GM18519 (cell line): Measurements from ENCODE around the gene PLA2G2E.
"Not testable (repeated sequence)": the region's sequence is repeated elsewhere in the genome, so short reads cannot be mapped to it uniquely, and the experiment has no call there.

ENCODE experiments used
- ATAC-seq: cut with Tn5 transposase; IDR thresholded peaks from one replicate; pipeline ENCODE4 v1.9.1; 2021; ENCODE audit warnings: mild to moderate bottlenecking, moderate library complexity; ENCODE audit not compliant: unreplicated experiment, low FRiP score

Gene PLA2G2E

DNA sequence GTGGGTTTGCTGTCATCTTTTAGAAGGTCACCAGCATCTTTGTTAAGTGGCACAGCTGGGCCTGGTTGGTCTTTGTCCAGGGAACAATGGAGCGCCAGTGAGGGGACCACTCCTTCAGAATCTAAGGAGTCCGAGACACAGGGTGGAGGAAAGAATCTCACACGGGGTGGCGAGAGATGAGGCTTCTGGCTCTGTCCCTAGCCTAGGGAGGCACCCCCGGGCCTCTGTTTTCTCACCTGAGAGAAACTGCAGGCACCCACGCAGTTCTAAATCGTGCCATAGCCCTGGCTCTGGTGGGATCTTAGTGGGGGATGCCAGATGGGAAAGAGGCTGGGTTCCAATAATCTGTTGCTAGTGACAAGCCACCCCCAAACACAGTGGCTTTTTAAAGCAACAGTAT is 10.9 kb upstream of the PLA2G2E start:
- ATAC-seq, result no peak

DNA sequence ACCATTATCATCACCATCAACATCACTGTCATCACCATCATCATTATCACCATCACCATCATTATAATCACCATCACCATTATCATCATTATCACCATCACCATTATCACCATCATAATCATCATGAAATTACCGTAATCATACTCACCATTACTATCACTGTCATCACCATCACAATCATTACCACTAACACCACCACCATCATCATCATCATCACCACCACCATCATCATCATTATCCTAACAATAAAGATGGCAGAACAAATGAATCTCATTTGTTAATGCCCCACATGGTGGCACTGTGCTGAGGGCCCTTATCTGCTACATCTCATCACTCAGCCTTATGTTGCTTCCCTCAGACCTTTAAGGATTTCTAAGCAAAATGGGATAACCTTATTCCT is 9.4 kb upstream of the PLA2G2E start:
- no peak for ATAC-seq

DNA sequence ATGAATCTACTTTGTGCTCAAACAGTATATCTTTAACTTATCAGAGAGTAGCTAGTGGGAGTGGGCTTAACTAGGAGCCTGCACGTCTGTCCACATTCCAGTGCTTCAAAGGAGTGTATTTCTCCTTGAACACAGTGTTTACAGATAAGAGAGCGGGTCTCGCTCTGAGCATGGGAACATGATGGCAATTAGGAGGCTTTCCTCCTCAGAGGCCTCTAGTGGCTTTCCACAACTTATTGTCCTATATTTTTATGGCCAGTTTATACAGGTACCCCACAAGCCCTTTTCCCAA is 3.7 kb upstream of the PLA2G2E start:
- ATAC-seq, result not testable (repeated sequence)

DNA sequence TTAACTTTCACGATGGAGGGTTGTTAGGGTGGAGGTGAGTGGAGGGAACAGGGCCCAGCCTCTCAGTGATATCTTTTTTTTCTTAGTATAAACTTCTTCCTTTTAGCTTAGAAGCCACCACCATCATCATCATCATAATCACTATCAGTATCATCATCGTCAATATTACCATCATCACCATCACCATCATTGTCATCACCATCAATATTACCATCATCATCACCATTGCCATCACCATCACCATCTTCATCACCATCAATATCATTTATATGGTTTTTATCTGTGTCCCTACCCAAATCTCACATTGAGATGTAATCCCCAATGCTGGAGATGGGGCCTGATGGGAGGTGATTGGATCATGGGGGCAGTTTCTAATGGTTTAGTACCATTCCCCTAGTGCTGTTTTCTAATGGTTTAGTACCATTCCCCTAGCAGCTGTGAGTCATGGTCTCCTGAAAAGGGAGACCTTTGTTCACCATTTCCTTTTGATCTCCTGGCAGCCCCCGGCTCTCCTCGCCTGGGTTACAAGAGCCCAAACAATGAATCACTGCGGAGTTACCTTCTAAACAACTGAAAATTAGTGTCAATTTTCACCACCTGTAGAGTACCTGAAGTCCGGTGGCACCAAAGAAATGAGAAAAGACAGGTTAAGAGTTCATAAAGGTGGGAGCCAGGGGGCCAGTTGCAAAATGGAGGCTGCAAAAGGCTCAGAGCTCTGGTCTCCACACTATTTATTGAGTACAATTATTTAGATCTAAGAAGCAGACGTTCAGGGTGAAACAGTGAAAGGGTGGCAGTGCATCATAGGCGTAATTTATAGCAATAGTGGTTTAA is 3.1 kb upstream of the PLA2G2E start:
- ATAC-seq, result no peak

DNA sequence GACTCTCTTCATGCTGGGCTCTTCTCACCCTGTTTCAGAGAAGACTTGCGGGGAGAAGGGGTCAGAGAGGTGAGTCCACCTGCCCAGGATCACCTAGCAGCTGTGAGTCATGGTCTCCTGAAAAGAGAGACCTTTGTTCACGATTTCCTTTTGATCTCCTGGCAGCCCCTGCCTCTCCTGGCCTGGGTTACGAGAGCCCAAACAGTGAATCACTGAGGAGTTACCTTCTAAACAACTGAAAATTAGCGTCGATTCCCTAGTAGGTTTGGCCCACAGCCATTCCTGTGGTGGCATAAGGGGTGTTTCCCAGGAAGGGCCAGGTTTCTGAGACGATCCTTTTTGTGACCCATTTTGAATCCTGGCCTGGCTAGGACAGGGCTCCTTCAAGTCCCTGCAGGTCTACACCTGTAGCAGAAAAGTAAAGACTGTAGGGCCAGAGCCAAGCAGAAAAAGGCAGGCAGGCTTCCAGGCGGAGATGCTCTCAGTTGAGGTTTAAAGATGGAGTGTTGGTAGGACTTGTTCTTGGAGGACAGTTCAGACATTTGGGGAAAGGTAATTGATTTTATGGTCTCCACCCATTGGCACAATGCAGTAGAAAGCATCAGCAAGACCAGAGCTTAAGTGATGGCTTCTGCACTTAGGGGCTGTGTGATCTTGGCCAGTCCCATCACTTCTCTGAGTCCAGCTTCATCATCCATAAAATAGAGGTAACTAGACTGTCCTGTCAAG is 2.1 kb upstream of the PLA2G2E start:
- ATAC-seq, result no peak

DNA sequence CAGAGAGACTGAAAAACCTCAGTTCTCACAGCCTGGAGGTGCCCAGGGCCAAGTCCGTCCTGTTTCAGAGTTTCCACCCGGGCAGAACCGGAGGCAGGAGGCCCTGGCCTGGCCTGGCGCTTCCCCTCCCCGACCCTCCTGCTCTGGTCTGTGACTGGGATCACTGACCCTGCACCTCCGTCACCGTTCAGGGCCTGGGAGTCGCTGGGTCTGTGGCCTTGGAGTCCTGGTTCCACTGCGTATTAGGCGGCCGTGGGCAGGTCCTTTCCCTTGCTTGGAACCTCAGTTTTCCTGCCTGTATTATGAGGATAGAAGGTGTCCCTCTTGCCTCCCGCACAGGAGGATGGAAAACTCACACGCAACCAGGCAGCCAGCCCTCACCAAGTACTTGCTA is 533 bp upstream of the PLA2G2E start:
- no peak for ATAC-seq

DNA sequence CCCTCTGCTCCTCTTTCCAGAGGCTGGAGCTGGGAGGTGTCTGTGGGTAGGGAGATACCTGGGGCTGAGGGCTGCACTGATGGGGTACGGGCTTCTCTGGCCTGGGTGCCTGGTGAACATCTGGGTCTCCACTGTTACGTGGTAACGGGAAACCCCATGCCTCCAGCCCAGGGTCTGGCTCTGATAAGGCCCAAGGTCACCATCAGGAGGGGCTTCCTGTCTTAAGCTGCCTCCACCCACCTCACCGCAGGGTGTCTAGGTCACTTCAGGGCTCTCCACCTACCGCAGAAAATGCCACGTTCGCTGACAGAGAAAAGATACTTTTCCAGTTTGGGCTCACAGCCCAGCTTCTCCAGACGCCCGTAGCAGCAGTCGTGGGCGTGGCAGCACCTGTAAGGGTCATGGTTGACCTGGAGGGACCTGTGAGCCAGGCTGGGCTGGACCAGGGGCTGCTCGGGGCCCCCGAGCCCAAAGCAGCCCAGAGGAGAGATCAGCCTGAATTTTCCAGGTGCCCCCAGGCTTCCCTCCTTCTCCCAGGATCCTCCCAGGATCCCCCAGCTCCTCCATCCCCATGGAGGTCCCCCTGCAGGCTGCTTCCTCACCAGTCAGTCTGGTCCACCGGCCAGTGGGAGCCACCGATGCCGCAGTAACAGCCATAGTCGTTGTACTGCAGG is 1.3 kb downstream of the PLA2G2E start:
- ATAC-seq, result no peak

DNA sequence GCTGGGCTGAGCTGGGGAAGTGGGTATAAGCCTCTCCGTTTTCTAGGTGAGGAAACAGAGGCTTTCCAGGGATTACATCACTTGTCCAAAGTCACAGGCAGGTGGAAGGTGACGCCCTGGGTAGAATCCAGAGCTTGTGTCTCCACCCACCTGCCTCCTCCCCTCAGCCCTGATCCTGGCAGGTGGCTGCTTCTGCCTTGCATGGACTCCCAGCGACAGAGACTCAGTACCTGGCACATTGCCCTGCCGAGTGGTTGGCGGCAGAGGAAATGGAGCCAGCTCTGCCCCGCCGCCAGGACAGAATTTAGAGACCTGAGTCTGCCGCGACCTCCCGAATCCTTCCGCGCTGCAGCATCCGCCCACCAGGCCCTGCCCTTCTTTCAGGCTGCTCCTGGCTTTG is 2.1 kb downstream of the PLA2G2E start:
- no peak for ATAC-seq

DNA sequence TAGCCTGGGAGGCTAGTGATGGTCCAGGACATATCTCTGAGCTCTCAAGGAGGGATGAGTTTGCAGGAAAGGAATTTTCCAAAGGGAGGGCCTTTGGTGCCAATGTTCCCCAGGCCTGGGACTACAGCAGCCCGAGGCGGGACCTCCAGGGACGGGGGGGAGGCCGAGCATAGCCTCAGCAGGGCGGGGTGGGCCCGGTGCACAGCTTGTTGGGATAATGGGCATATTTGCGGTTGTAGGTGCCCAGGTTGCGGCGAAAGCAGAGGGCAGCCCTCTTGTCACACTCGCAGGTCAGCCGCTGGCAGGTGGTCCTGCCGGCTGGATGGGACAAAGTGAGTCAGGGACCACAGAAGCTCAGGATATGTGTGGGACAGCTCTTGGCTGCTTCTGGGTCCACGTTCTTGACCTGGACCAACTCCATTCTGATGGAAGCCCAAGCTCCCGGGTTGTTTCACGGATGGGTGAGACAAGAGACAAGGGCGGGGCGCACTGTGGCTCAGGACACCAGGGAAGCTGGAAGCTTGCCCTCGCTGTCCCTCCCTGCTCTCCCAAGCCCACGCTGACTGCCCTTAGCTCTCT is 3.2 kb downstream of the PLA2G2E start:
- no peak for ATAC-seq

DNA sequence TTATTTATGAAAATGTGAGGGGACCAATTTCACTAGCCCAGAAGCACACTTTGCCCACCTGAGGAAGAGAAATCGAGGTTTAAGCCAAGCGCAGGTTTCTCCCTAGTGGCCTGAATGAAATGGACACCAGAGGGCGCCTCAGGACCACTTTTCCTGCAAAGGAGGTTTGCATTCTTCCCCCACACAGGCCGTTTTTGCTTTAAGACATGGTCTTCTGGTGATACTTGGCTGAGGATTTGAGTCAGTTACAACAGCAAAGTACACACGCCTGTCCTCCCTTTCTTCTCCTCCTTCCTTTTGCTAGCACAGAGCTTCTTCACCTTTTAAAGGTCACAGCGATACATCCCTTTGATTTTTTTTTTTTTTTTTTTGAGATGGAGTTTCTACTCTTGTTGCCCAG is 5.4 kb downstream of the PLA2G2E start:
- ATAC-seq, result no peak

DNA sequence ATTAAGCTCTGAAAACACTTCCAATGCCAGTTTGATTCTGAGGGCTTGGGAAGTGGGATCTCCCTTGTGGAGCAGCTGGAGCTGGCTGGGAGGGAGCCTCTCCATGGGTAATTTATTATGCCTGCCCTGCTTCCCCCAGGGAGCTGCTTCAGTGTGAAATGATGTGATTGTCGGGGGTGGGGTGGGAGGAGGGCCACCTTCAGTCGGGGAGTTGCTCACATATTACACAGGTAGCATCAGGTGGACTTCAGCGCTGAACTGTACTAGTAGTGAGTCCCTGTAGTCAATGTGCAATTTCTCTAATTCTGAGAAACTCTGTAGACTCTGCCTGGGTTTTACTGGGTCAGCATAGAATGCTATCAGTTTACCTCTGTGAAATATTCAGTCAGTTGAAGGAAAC is 12.8 kb downstream of the PLA2G2E start:
- ATAC-seq, result no peak

DNA sequence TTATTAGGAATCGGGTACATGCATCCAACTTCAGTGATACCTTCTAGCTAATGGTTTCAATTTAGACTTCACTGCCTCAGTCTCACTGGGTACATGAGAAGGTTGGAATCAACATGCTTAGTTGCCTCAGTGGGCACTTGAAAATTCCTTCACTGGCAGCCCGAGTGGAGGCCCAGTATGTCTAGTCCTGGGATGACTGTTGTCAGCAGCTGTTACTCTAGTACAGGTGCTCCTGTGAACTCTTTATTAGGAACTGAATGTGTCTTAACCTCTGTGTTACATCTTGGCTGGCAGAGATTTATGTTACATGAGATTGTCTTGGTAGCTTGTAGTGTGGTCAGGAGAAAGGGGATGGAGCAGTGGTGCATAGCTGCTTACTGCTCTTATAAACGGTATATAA is 13.4 kb downstream of the PLA2G2E start:
- no peak for ATAC-seq

DNA sequence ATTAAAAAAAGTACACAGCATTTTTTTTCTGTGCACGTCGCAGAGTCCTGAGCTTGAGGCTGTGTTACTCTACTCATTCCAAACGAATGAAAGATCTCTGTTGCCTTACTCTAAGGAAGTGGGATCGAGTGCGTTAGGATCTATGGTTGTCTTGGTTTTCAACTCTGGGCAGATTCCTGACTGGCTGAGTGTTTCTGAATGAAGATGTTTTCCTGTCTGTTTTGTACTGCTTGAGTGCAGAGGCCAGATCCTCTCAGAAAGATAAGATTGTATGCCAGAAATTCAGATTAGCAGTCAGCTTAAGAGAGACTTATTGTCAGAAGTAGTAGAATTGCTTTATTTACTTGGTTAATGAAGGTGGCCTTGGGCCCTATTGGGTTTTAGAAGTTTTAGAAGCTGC is 14.0 kb downstream of the PLA2G2E start:
- no peak for ATAC-seq

DNA sequence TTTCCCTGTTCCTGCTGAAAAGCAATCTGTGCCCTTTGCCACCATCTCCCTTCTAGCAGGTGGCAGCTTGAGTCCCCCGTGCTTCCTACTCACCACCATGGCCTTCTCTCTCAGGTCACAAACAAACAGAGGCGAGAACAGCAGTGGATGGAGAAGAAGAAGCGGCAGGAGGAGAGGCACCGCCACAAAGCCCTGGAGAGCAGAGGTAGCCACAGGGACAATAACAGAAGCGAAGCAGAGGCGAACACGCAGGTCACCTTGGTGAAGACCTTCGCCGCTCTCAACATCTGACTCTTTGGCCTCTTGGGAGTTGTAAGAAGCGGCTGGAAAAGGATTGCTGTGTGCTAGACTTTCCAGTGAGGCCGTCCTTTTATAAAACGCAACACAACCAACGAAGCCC is 16.0 kb downstream of the PLA2G2E start:
- no peak for ATAC-seq

DNA sequence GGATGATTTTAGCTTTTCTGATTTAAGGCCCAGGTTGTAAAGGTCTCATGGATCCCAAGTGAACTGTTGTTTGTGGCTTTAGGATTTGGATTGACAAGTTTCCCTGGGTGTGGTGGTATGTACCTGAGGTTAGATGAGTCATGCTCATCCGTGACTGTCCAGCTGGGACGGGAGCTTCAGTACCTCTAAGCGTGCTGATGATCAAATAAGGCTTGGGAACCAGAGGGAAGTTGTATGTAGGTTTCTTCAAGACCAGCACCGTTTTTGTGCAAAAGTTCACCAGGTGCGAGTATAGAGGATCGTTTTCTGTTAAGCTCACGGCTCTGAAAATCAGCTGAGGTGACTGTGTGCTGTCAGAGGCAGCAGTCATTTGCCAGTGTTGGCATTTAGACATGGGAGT is 19.8 kb downstream of the PLA2G2E start:
- ATAC-seq, result no peak

DNA sequence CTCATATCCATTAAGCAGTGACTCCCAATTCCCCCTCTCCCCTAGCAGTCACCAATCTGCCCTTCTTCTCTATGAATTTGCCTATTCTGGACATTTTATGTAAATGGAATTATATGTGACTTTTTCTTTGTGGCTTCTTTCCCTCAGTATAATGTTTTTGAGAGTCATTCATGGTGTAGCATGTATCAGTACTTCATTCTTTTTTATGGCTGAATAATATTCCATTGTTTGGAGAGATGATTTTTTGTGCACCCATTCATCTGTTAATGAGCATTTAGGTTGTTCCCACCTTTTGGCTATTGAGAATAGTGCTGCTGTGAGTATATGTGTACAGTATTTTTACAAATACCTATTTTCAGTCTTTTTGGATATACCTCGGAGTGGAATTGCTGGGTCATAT is 21.8 kb downstream of the PLA2G2E start:
- no peak for ATAC-seq

DNA sequence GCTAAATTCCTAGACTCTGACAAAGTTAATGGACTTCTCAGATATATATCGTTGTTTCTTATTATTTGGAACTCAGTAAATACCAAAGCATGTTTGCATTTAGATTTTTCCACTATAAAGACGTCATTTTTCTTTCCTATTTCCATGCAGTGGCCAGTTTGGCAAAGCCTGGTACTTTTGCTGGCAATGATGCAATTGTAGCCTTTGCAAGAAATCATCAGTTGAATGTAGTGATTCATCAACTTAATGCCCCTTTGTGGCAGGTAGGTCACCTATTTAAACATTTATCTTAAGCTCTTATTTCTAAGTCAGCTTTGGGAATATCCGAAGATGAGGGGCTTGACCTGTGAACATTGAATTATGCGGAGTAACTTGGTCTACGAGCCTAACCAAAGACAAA is 29.2 kb downstream of the PLA2G2E start:
- ATAC-seq, result no peak

DNA sequence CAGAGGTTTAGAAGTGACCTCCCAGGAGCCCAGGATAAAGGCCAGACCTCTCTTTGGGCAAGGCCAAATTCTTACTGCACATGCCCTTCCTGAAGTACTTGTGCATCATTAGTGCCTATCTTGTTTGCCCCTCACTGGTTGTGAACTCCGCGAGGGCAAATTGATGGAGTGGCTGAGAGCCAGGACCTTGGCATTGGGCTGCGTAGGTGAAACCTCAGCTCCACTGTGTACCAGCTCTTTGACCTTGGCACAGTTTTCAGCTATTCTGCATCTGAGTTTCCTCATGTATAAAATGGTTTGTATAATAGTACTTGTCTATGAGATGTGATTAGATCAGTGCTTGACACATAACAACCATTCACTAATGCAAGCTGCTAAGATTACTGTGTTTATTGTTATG is 29.7 kb downstream of the PLA2G2E start:
- no peak for ATAC-seq

DNA sequence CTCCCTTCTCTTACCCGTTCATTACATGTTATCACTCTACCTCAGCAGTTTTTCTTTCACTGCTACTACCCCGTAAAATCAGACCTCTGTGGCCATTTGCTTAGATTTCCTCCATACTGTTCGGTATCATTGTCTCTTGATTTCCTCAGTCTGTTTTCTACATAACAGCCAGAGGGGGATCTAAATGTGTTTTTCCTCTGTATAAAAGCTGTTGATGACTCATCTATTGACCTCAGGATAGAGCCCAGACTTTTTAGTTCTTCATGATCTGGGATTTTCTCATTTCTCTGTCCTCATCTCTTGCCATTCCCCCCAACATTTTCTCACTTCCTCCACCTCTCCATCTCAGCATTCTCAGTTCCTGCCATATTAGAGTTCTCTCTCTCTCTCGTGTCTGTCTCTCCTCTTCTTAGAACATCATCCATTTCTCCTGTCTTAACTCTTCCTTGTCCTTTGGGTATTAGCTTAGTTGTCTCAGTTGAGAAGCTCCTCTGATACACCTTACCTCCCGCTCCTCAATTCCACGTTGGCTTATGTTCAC is 30.7 kb downstream of the PLA2G2E start:
- ATAC-seq, result no peak

DNA sequence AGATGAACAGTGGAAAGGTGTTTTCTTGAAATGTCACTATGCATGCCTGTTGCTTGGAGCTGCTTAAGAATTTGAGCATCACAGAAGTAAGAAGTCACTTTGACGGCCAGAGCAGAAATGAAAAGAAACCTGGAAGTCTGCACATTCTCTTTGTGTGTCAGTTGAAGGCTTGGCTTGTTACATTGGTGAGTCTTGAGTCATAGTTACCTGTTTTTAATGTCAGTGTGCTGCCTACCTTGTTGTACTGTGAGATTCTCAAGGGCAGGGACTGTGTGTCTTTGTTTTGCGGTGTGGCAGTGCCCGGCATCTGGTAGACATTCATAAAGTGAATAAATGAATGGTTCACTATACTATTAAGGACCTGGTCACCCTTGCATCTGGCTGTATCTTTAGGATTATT is 31.3 kb downstream of the PLA2G2E start:
- no peak for ATAC-seq

DNA sequence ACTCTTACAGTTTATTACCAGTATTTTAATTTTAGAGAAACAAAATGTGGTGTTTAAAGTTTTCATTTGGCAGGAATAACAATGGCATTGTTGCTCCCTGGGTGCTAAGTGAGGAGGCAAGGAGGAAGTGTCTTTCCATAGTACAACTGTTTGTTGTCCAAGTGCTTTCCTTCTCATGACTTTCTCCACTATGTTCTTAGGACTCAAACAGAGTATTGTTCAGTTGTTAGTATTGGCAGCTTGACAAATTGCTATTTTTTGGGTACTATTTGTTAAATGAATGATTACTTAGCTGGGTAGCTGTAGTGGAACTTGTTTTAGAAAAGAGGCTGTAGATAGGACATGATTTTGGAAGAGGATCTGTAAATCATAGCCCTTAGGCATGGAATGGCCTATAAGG is 33.8 kb downstream of the PLA2G2E start:
- no peak for ATAC-seq
